IMR-90 (cell line): ENCODE measurements around the gene TACC3. TPM values are rescaled to one million over a fixed set of nuclear protein-coding genes. Genes with fewer than 3 reads are reported as not detected.

Source experiments
- ATAC-seq: fragments of 200-7000 bp; cut with Tn5 transposase; 2 replicates; pipeline ENCODE4 v1.9.1; 2020; ENCODE audit warnings: low read depth, mild to moderate bottlenecking, moderate library complexity
- BruUV-seq: library from RNA; stranded (reverse); fragments of 400-500 nt; replicated peaks from 2 replicates; lab custom pipeline; 2021; lab: Mats Ljungman, UMichigan
- CTCF ChIA-PET: fragments of 300-600 bp; formaldehyde crosslinking; extraction: SDS; loops from one replicate; lab custom pipeline; 2021; ENCODE audit warnings: antibody characterized with exemption; lab: Yijun Ruan, JAX
- POLR2A ChIA-PET: fragments of 300-600 bp; sonication (Branson Sonifier 250); formaldehyde crosslinking; loops from one replicate; lab custom pipeline; 2022; ENCODE audit warnings: antibody characterized with exemption; ENCODE audit not compliant: unreplicated experiment; lab: Charles Lee
- DNase-seq: peaks from one replicate; pipeline ENCODE4 v3.0.0; 2013
- H2AFZ ChIP-seq: replicated peaks from 2 replicates; pipeline ENCODE3; 2013; ENCODE audit warnings: low read length, mild to moderate bottlenecking; ENCODE audit not compliant: poor library complexity
- H2AK5ac ChIP-seq: 2 replicates; pipeline ENCODE4 v1.6.1; 2013; ENCODE audit warnings: low read depth, low read length, inconsistent platforms
- H2AK9ac ChIP-seq: replicated peaks from 2 replicates; pipeline ENCODE3; 2013; ENCODE audit warnings: mild to moderate bottlenecking, low read depth, low read length, moderate library complexity; ENCODE audit not compliant: poor library complexity
- H2BK120ac ChIP-seq: 2 replicates; pipeline ENCODE4 v1.6.1; 2013; ENCODE audit warnings: low read depth, low read length, inconsistent platforms
- H2BK15ac ChIP-seq: 3 replicates; pipeline ENCODE4 v1.6.1; 2013; ENCODE audit warnings: low read depth, low read length, inconsistent platforms
- H2BK20ac ChIP-seq: 2 replicates; pipeline ENCODE4 v1.6.1; 2013; ENCODE audit warnings: low read depth, mild to moderate bottlenecking, inconsistent platforms, low read length, moderate library complexity
- H2BK5ac ChIP-seq: 2 replicates; pipeline ENCODE4 v1.6.1; 2013; ENCODE audit warnings: mild to moderate bottlenecking, low read depth, low read length, inconsistent platforms; ENCODE audit not compliant: poor library complexity, severe bottlenecking
- H3K14ac ChIP-seq: replicated peaks from 2 replicates; pipeline ENCODE4 v1.6.1; 2013; ENCODE audit warnings: low read depth, low read length, inconsistent platforms
- H3K18ac ChIP-seq: 2 replicates; pipeline ENCODE4 v1.6.1; 2013; ENCODE audit warnings: low read depth, low read length, control low read depth
- H3K23ac ChIP-seq: 2 replicates; pipeline ENCODE4 v1.6.1; 2013; ENCODE audit warnings: low read depth, low read length, inconsistent platforms
- H3K27ac ChIP-seq: 2 replicates; pipeline ENCODE4 v1.5.1; 2013; ENCODE audit warnings: mild to moderate bottlenecking, control low read depth, low read length; ENCODE audit not compliant: insufficient read depth
- H3K27me3 ChIP-seq: 2 replicates; pipeline ENCODE4 v1.6.1; 2013; ENCODE audit warnings: low read length; ENCODE audit not compliant: control insufficient read depth, insufficient read depth
- H3K36me3 ChIP-seq: 2 replicates; pipeline ENCODE4 v1.6.1; 2013; ENCODE audit warnings: low read length, mixed read lengths; ENCODE audit not compliant: control insufficient read depth, insufficient read depth
- H3K4ac ChIP-seq: 2 replicates; pipeline ENCODE4 v1.6.1; 2013; ENCODE audit warnings: low read depth, low read length, inconsistent platforms
- H3K4me1 ChIP-seq: 2 replicates; pipeline ENCODE4 v1.6.1; 2013; ENCODE audit warnings: low read length, mixed read lengths; ENCODE audit not compliant: control insufficient read depth, insufficient read depth
- H3K4me2 ChIP-seq: 2 replicates; pipeline ENCODE4 v1.6.1; 2013; ENCODE audit warnings: low read depth, mild to moderate bottlenecking, control low read depth, low read length, moderate library complexity
- H3K4me3 ChIP-seq: 2 replicates; pipeline ENCODE4 v1.5.1; 2013; ENCODE audit warnings: low read depth, mild to moderate bottlenecking, control low read depth, low read length, moderate library complexity; ENCODE audit not compliant: insufficient read depth
- H3K56ac ChIP-seq: 2 replicates; pipeline ENCODE4 v1.6.1; 2013; ENCODE audit warnings: low read length, inconsistent platforms; ENCODE audit not compliant: insufficient read depth; ENCODE audit errors: extremely low read depth
- H3K79me1 ChIP-seq, 2 experiments: 2 replicates each; pipeline ENCODE4 v1.6.1; 2013; ENCODE audit warnings: low read length in 2 of 2, inconsistent platforms in 1 of 2, low read depth in 1 of 2
- H3K9ac ChIP-seq: 2 replicates; pipeline ENCODE4 v1.6.1; 2013; ENCODE audit warnings: low read depth, low read length, control low read depth
- H3K9me1 ChIP-seq: 2 replicates; pipeline ENCODE4 v1.6.1; 2013; ENCODE audit warnings: low read length, inconsistent platforms; ENCODE audit not compliant: insufficient read depth
- H3K9me3 ChIP-seq: 2 replicates; pipeline ENCODE4 v1.6.1; 2013; ENCODE audit warnings: low read length; ENCODE audit not compliant: control insufficient read depth, insufficient read depth
- H4K20me1 ChIP-seq: 2 replicates; pipeline ENCODE4 v1.6.1; 2013; ENCODE audit warnings: low read length, inconsistent platforms; ENCODE audit not compliant: insufficient read depth
- H4K5ac ChIP-seq: 2 replicates; pipeline ENCODE4 v1.6.1; 2013; ENCODE audit warnings: mild to moderate bottlenecking, low read depth, low read length, control low read depth
- H4K8ac ChIP-seq, 2 experiments: 2 replicates each; pipeline ENCODE4 v1.6.1; 2013; ENCODE audit warnings: low read depth in 2 of 2, low read length in 2 of 2, control low read depth in 1 of 2, inconsistent platforms in 1 of 2
- H4K91ac ChIP-seq: 2 replicates; pipeline ENCODE4 v1.6.1; 2013; ENCODE audit warnings: low read depth, low read length, inconsistent platforms; ENCODE audit not compliant: insufficient read depth
- CEBPB ChIP-seq: IDR thresholded peaks from 2 replicates; pipeline ENCODE4 v1.6.1; 2012; ENCODE audit warnings: low read depth, low read length, improper control_type of control experiment
- MAZ ChIP-seq: IDR thresholded peaks from 2 replicates; pipeline ENCODE4 v1.6.1; 2012; ENCODE audit warnings: low read depth, mild to moderate bottlenecking, low read length, improper control_type of control experiment, moderate library complexity, borderline replicate concordance
- MXI1 ChIP-seq: IDR thresholded peaks from 2 replicates; pipeline ENCODE4 v1.6.1; 2012; ENCODE audit warnings: low read depth, mild to moderate bottlenecking, low read length, moderate library complexity, borderline replicate concordance
- NFE2L2 ChIP-seq: fragments of 150-350 bp; IDR thresholded peaks from 2 replicates; pipeline ENCODE4 v1.6.1; 2016; ENCODE audit warnings: low read depth, mild to moderate bottlenecking, low read length
- RAD21 ChIP-seq: IDR thresholded peaks from 2 replicates; pipeline ENCODE4 v1.6.1; 2012; ENCODE audit warnings: low read length, improper control_type of control experiment
- RCOR1 ChIP-seq: IDR thresholded peaks from 2 replicates; pipeline ENCODE4 v1.6.1; 2012; ENCODE audit warnings: mild to moderate bottlenecking, low read length, improper control_type of control experiment; ENCODE audit not compliant: insufficient replicate concordance
- SMC3 ChIP-seq: fragments of 150-350 bp; IDR thresholded peaks from 2 replicates; pipeline ENCODE4 v1.6.1; 2016; ENCODE audit warnings: low read depth, mild to moderate bottlenecking, antibody characterized with exemption, low read length, moderate library complexity
- WGBS, 2 experiments: methylation state at CpG; one replicate each; pipeline versions ENCODE4 v1.1.5 to v1.1.7; 2013; ENCODE audit warnings: missing lambda C conversion rate in 2 of 2; ENCODE audit not compliant: insufficient read length in 1 of 2; ENCODE audit errors: extremely low coverage in 2 of 2; 5-methylcytosine and 5-hydroxymethylcytosine counted together
- dilution Hi-C: fragments of 300-500 bp; cut with HindIII; formaldehyde crosslinking; loops from one replicate; pipeline ENCODE4 v1.14.3; 2018; ENCODE audit warnings: low sequenced_read_pairs; ENCODE audit not compliant: unreplicated experiment
- in situ Hi-C: fragments of 300-500 bp; cut with MboI; formaldehyde crosslinking; loops from 3 replicates; pipeline ENCODE4 v1.14.3; 2019; ENCODE audit warnings: low sequenced_read_pairs, inconsistent platforms, mixed read lengths
- intact Hi-C: fragments of 100-400 bp; cut with micrococcal nuclease; formaldehyde crosslinking; loops from 2 replicates; pipeline ENCODE4 v1.10.0; 2022
- polyA plus RNA-seq, 3 experiments: library from polyadenylated mRNA; depleted of rRNA; stranded (reverse); fragments of >200 nt; gene quantifications; 2 replicates each; pipeline ENCODE4 v1.2.3, GENCODE V29; 2012; ENCODE audit warnings: low replicate concordance in 1 of 3
- total RNA-seq: library from RNA; depleted of rRNA; stranded (reverse); fragments of >200 nt; gene quantifications from 2 replicates; pipeline ENCODE4 v1.2.3, GENCODE V29; 2012
- TF ChIP-seq, protein P1 (sequence below): conservative IDR thresholded peaks from 2 replicates; pipeline ENCODE4 v1.5.1; 2012; ENCODE audit warnings: mild to moderate bottlenecking, low read depth, low read length, improper control_type of control experiment

TACC3 gene
- total and polyA plus RNA-seq, 2 of the 4 experiments (the other 2 are of a cell fraction) = 15.1 to 49.7 TPM

DNA sequence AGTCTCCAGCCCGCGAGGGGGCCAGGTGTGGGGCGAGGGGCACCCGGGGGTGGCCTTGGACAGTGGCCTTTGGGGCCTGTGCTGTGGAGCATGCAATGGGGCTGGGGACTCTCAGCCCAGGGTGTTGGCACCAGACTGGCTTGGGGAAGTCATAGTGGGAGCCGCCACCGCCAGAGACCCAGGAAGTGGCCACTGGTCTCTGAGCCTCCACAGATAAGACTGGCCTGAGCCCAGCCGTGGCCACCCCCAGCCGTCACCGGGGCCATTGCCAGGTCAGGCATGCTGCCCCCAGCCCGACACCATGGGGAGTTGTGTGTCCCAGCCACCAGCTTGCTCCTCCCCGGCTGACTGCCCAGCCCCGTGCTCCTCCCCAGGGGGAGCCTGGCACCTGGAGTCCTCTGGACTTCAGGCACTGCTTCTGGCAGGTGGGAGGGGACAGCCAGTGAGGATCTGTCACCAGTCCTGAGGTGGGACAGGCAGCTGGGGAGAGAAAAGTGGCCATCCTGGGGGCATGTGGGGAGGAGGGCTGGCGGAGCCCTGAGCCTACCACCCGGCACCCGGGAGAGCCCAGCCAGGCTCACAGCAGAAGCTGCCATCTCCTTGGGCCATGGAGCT lies 32.5 kb downstream of the TACC3 start:
- DNase-seq = no peak
- Histone ChIP-seq H2BK20ac (no peak overlapping the region), H3K4ac (no peak overlapping the region), H2AFZ (no peak overlapping the region), H3K14ac (no peak overlapping the region), H2BK5ac (no peak overlapping the region), H2BK120ac (no peak overlapping the region), H3K4me2 (no peak overlapping the region), H3K56ac (no peak overlapping the region), H2BK15ac (no peak overlapping the region), H3K27ac (no peak overlapping the region), H3K23ac (no peak overlapping the region), H2AK5ac (no peak overlapping the region), H3K9ac (no peak overlapping the region), H3K4me3 (no peak overlapping the region), H4K5ac (no peak overlapping the region), H2AK9ac (no peak overlapping the region), H3K79me1 (no peaks in the 10 kb centered on the region), H3K9me3 (no peaks in the 10 kb centered on the region), H3K18ac (no peak overlapping the region), H4K20me1 (no peaks in the 10 kb centered on the region), H3K9me1 (no peaks in the 10 kb centered on the region), H3K36me3 (no peaks in the 10 kb centered on the region), H3K4me1 (no peaks in the 10 kb centered on the region), H3K27me3 (no peaks in the 10 kb centered on the region; the same call in 1 of the 2 replicates), H4K91ac (no peak overlapping the region), H4K8ac (no peak overlapping the region)
- in situ Hi-C loops = no loop called here
- CTCF ChIA-PET = no interaction called here
- BruUV-seq = no TSS peak
- TF ChIP-seq SMC3 (no peak), MAZ (no peak), CEBPB (no peak), RCOR1 (no peak), RAD21 (no peak), MXI1 (no peak), NFE2L2 (no peak)
- TF ChIP-seq, protein P1, sequence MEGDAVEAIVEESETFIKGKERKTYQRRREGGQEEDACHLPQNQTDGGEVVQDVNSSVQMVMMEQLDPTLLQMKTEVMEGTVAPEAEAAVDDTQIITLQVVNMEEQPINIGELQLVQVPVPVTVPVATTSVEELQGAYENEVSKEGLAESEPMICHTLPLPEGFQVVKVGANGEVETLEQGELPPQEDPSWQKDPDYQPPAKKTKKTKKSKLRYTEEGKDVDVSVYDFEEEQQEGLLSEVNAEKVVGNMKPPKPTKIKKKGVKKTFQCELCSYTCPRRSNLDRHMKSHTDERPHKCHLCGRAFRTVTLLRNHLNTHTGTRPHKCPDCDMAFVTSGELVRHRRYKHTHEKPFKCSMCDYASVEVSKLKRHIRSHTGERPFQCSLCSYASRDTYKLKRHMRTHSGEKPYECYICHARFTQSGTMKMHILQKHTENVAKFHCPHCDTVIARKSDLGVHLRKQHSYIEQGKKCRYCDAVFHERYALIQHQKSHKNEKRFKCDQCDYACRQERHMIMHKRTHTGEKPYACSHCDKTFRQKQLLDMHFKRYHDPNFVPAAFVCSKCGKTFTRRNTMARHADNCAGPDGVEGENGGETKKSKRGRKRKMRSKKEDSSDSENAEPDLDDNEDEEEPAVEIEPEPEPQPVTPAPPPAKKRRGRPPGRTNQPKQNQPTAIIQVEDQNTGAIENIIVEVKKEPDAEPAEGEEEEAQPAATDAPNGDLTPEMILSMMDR = no peak
- ATAC-seq = no peak
- intact Hi-C loops = no loop called here
- POLR2A ChIA-PET = no interaction called here
- 84% methylated on average over 6 of the region's 15 CpGs; no CpG with 5 or more reads in 1 of the 2 experiments for WGBS, 2 experiments
- dilution Hi-C loops = no loop called here
